HG02642 (cell line): ENCODE data around the gene NUDT5.
"Not testable (repeated sequence)": the region's sequence is repeated elsewhere in the genome, so short reads cannot be mapped to it uniquely, and the experiment has no call there.

Source experiments
- ATAC-seq: cut with Tn5 transposase; IDR thresholded peaks from one replicate; pipeline ENCODE4 v1.9.1; 2021; ENCODE audit warnings: mild to moderate bottlenecking; ENCODE audit not compliant: unreplicated experiment, poor library complexity

The NUDT5 gene

GRCh38 chr10:12195603-12196506, at the start of gene NUDT5, which contains the start of gene CDC123:
TSS of gene NUDT5 (minus strand) at chr10:12195891. CDS start at chr10:12186291, 9,600 bp downstream.
TSS of gene CDC123 (plus strand) at chr10:12196188. CDS start at chr10:12196246, 58 bp downstream.
- ATAC-seq: peak; percentile 90

DNA sequence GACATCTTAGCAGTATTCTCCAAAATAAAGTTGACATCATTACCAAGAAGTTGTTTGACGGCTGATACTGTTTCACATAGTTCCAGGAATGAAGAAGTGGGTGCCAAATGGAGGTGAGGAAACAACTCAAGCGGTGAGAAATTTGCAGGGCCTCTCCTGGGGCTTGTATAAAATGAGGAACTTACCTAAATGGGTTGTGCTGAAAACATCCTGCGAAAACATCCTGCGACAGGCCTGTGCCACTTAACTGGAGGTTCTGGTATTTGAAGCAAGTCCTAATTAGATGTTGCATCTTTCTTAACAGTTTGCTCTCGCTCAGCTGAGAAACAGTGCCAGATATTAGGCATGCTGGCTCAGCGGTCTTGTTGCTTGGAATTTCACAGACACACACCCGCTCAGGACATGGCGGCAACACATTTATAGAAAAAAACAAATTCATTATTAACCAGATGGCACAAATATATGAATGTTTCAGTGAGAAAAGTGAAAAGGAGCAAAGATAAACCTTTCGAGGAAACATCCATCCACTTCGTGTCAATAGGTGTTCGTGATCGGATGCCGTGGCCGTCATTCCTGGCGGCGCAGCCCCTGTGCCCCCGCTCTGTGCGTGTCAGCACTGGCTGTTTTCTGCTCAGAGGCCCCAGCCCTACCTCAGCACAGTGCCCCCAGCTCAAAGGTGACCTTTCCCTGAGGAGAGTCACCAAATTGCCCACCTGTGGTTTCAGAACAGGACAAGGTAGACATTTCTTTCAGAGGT, 48.4 kb upstream of the NUDT5 start:
- peak; percentile 41 for ATAC-seq

GRCh38 chr10:12241810-12242529, 46.3 kb upstream of the NUDT5 start:
- no peak for ATAC-seq

GRCh38 chr10:12238821-12239220, 43.1 kb upstream of the NUDT5 start:
- ATAC-seq: no peak

GRCh38 chr10:12237265-12238220, 41.9 kb upstream of the NUDT5 start:
- no peak for ATAC-seq

- ATAC-seq: no peak
Measured at GRCh38 chr10:12235796-12236195, 40.1 kb upstream of the NUDT5 start.

- no peak for ATAC-seq
Measured at GRCh38 chr10:12235116-12235694, 39.5 kb upstream of the NUDT5 start.

GRCh38 chr10:12234687-12235086, 39.0 kb upstream of the NUDT5 start:
- not testable (repeated sequence) for ATAC-seq

- no peak for ATAC-seq
Measured at GRCh38 chr10:12228851-12229250, 33.2 kb upstream of the NUDT5 start.

DNA sequence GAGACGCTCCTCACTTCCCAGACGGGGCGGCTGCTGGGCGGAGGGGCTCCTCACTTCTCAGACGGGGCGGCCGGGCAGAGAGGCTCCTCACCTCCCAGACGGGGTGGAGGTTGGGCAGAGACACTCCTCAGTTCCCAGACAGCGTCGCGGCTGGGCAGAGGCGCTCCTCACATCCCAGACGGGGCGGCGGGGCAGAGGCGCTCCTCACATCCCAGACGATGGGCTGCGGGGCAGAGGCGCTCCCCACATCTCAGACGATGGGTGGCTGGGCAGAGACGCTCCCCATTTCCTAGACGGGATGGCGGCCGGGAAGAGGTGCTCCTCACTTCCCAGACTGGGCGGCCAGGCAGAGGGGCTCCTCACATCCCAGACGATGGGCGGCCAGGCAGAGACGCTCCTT, 30.7 kb upstream of the NUDT5 start:
- not testable (repeated sequence) for ATAC-seq

- no peak for ATAC-seq
Measured at GRCh38 chr10:12225444-12225843, 29.8 kb upstream of the NUDT5 start.

DNA sequence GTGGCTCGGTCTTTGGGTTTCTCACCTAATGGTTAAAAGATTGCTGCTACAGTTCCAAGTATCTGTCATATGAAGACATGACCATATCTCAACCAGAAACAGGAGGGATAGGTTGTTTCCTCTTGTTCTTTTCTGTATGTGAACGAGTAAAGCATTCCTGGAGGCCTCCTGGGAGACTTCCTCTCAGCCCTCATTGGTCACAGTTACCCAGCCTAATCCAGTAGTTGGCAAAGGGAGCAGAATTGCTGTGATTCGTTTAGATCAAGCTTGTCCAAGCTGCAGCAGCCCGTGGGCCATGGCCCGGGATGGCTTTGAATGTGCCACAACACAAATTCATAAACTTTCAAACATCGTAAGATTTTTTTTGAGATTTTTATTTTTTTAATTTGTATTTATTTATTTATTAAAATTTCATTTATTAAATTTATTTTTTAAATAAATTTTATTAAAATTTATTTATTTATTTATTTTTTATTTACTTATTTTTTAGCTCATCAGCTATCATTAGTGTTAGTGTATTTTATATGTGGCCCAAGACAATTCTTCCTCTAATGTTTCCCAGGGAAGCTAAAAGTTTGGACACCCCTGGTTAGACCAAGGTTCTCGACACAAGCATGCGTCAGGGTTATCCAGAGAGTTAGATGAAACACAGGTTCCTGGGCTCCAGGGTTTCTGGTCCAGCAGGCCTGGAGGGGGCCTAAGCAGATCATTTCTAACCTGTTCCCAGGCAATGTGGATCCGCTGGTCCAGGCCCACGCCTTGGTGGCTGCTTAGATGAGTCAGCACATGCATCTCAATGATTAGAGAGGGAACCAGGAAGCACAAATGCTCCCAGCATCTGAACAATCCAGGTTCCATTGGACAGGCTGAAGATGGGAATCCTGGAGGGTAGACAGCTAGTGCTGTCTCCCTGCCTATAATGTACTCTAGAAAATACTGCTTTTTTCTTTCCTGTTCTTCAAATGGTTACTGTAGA, 25.9 kb upstream of the NUDT5 start:
- no peak for ATAC-seq

DNA sequence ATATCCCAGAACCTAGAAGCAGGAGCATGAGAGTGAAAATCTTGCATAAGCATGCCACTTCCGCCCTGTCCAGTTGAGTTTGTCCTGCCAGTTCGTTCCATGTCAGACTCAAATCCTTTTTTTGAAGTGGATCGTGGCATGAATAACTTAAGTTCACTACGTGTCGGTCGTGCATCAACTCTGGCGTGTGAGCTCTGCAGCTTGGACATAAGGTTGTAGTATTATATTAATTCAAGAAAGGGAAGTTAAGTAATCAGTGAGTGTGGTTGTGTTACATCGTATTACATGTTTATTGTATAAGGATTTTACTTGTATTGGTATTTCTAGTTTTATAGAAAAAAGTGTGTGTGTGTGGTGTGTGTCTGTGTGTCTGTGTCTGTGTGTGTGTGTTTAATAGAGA, 23.3 kb upstream of the NUDT5 start:
- ATAC-seq: no peak

DNA sequence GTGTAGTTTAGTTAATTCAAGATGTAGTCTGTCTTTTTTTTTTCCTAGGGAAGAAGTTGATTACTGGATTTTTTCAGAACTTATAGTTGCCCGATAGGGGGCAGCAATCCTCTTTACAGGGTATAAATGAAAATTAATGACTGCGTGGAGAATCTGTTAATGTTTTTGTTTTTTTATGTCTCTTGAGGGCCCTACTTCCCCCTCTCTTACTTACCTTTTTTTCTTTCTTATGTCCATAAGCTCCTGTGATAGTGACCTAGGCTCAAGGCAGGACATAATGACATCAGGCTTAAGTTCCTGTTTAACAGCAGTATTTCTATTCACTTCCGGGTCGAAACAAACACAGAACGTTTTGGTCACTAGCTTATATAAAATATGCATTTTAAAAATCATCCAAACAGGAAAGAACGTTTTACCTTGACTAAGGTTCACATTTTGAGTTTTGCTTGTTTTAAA, 19.1 kb upstream of the NUDT5 start:
- ATAC-seq: no peak

- no peak for ATAC-seq
Measured at GRCh38 chr10:12214093-12214492, 18.4 kb upstream of the NUDT5 start.

- no peak for ATAC-seq
Measured at GRCh38 chr10:12213621-12214020, 17.9 kb upstream of the NUDT5 start.

DNA sequence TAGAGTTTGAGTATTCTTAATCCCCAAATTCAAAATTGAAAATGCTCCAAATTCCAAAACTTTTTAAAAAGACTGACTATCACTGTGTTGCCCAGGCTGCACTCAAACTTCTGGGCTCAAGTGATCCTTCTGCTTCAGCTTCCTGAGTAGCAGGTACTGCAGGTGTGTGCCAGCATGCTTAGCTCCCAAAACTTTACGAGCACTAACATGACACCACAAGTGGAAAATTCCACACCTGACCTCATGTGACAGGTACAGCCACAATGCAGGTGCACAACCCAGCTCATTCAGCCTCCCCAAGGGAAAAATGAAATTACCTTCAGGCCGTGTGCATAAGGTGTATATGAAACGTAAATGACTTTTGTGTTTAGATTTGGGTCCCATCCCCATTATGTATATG, 16.8 kb upstream of the NUDT5 start:
- ATAC-seq: no peak

- ATAC-seq: no peak
Measured at GRCh38 chr10:12208460-12208859, 12.8 kb upstream of the NUDT5 start.
